CD1c-positive myeloid dendritic cell (primary cell): Measurements from ENCODE around the gene ABCB6.
"Not testable (repeated sequence)": the region's sequence is repeated elsewhere in the genome, so short reads cannot be mapped to it uniquely, and the experiment has no call there.

Experiments used
- DNase-seq: peaks from one replicate; pipeline ENCODE4 v3.0.0-alpha.2; 2016; ENCODE audit errors: extremely low spot score

ABCB6 gene

DNA sequence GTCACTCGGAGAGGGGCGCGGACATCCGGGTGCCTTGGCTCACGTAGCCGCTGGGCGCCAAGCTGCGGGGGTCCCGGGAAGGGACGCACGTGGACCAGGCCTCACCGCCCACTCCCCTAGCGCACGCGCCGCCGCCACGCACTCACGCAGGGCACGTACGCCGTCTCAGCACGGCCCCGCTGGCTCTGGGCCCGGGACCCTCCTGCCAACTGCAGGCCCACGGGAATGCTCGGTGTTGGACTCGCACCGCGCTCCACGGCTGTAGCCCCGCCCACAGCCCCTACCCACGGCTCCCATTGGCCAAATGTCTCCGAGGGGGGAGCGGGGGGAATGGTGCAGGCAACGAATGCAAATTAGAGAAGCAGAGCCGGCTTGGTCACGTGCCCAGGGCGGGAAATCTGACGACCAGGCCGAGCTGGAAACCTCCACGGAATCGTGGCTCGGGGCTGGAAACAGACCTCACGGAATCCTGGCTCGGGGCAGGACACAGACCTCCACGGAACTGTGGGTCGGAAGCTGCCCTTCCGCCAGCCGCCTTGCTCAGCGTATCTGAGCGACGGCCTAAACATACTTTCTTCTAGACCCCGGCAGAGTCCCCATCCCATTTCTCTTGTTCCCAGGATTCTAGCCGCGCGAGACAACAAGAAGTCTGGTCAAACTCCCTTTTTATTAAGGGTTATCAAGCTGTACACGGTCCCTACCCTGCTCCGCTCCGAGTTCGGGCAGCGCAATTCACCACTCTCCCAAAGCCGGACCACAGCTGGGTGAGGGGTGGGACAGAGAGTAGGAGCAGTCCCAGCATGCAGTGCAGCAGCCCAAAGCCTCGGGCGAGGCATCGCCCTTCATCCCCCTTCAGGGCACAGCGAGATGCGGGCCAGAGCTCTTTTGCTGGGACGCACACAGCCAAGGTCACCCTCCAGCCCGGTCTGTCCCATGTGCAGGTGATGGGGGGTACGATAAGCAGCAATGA is at the start of gene ABCB6:
TSS of gene ABCB6 (minus strand) at position 227 of the 970 bp plus-strand sequence. CDS start 285 bp downstream, outside the sequence.
- DNase-seq: peak; percentile 86

DNA sequence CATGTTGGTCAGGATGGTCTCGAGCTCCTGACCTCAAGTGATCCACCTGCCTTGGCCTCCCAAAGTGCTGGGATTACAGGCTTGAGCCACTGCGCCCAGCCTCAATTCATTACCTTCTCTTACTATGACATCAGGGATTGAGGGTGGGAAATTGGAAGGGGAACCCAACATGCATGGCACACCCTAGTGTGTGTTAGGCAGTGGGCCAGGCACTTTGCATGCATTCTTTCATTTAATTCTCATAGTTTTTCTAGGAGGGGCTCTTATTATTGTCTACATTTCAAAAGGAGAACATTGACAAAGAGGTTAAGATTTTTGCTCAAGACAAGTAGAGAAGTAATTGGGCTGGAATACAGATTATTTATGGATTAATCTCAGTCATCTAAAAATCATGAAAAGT is 49.5 kb upstream of the ABCB6 start:
- DNase-seq: no peak

- DNase-seq: no peak
Measured at GRCh38 chr2:219266886-219267285, 48.1 kb upstream of the ABCB6 start.

DNA sequence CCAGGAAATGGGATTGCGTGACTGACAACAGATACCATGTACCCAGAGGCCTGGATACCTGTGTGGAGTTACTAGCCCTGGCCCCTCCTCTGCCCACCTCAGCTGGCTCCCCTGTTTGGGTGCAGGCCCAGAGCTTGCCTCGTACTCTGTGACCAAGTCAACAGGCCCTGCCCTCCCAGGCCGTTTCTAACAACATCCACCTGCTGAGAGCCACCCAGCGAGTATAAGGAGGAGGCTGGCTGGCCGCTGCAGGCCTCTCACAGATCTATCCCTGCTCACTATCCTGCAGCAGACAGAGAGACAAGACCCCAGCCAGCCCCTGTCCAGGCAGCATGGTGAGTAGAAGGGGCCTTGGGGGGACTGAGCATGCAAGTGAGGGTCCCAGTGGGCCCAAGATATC is 47.5 kb upstream of the ABCB6 start:
- DNase-seq: no peak

- DNase-seq: no peak
Measured at GRCh38 chr2:219261024-219261855, 42.5 kb upstream of the ABCB6 start.

DNA sequence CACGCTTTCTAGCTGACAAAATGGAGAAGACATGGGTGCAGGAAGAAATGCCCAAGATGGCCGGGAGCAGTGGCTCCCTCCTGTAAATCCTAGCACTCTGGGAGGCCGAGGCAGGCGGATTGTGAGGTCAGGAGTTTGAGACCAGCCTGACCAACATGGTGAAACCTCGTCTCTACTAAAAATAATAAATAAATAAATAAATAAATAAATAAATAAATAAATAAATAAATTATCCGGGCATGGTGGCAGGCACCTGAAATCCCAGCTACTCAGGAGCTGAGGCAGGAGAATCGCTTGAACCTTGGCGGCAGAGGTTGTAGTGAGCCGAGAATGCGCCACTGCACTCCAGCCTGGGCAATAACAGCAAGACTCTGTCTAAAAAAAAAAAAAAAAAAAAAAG is 40.2 kb upstream of the ABCB6 start:
- DNase-seq: not testable (repeated sequence)

DNA sequence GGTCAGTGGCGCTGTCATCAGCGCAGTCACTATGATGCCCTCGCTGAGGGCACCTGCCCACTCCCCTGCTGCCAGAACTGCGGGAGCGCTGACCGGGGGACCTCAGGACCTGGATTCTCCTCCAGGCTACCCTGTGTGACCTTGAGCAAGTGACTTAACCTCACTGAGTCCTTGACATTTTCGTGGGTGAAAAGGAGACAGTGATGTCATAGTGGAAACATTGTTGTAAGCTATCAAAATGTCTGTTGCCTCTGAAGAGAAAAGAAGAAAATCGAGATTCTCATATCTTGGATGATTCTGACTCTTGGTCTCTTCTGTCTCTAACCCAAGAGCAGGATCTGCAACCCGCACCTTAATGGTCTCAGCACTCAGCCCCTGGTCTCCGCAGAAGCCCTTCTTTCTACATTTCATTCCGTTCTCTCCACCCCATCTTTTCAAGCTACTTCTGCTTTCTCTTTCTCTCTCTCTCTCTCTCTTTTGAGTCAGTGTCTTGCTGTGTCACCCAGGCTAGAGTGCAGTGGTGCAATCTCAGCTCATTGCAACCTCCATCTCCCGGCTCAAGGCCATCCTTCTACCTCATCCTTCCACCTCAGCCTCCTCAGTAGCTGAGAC is 35.9 kb upstream of the ABCB6 start:
- DNase-seq: peak; percentile 63

GRCh38 chr2:219253753-219254589 is 35.2 kb upstream of the ABCB6 start, which contains the start of gene TUBA4A:
Gene TUBA4A, minus strand, starts transcription at chr2:219253918. Its CDS starts 60 bp downstream, at chr2:219253858.
- DNase-seq: peak; percentile 93

DNA sequence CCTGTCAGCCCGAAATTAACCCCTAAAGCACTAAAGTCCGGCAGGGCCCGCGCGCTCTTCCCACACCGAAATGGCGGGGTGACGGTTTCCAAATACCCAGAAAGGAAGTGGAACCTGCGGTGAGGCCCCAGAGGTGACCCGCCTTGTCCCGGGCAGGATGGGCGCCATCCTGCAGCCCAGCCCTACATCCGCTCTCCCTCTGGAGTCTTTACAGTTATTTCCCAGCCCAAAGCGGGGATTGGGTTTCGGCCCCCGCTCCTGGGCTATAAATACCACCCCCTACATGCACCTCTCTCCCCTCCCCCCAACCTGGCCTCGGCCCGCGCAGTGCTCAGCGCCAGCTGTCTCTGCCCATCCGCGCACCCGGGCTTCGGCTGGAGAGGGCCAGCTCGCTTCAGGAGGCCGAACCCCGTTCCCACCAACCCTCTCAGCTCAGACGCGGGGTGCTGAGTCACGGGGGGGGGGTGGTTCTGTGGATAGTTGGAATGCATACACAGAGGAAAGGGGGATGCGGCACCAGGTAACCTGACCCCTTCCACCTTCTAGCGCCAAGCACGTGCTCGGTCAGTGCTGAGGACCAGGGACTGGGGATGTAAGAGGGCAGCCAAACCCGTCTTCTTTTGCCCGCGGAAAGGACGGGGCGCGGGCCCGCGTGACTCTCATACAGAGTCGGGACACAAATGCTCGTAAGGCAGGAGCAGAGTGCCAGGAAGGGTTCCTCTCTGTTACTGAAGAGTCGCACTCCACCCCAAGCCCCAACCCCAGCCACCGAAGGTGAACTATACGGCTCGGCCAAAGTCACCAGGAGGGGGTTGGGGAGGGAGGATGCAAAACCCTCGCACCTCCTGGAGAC is 34.4 kb upstream of the ABCB6 start, which contains the start of gene TUBA4B:
TSS of gene TUBA4B (plus strand) at position 344 of the 853 bp plus-strand sequence. CDS start at position 509, 165 bp downstream.
- DNase-seq: peak; percentile 67

- no peak for DNase-seq
Measured at GRCh38 chr2:219252570-219252899, 33.8 kb upstream of the ABCB6 start.

- DNase-seq: no peak
Measured at GRCh38 chr2:219252084-219252483, 33.3 kb upstream of the ABCB6 start.

DNA sequence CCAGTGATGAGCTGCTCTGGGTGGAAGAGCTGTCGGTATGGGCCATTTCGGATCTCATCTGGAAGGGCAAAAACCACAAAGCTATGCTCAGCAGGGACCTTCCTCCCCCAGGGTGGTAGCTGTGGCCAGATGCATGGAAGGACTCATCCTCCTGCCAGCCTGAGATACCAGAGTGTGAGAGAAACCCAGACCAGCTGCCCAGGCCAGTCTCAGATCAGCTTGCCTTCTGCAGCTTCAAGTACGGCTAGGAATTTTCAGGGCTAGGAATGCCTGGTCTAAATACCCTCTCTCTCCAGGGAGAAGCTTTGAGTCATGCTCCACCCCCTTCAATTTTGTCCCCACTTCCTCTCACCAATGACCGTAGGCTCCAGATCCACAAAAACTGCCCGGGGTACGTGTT is 32.9 kb upstream of the ABCB6 start:
- DNase-seq: peak; percentile 36

DNA sequence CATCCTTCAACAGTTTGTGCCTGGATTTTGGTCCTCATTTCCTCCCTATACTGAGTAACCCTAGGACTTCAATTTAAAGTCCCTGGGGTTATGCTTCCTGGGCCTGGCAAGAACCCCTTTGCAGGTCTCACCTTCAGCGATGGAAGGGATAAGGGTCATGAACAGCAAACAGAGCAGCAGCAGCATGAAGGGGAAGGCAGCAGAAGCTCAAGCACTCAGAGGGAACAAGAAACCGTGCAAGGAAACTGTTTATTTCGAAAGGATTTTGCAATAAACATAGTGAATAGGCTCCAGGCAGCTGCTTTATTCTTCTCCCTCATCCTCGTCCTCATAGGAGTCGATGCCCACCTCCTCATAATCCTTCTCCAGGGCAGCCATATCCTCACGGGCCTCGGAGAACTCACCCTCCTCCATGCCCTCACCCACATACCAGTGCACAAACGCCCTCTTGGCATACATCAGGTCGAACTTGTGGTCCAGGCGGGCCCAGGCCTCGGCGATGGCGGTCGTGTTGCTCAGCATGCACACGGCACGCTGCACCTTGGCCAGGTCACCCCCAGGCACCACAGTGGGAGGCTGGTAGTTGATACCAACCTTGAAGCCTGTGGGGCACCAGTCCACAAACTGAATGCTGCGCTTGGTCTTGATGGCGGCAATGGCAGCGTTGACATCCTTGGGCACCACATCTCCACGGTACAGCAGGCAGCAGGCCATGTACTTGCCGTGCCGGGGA is 31.5 kb upstream of the ABCB6 start:
- DNase-seq: peak; percentile 14

DNA sequence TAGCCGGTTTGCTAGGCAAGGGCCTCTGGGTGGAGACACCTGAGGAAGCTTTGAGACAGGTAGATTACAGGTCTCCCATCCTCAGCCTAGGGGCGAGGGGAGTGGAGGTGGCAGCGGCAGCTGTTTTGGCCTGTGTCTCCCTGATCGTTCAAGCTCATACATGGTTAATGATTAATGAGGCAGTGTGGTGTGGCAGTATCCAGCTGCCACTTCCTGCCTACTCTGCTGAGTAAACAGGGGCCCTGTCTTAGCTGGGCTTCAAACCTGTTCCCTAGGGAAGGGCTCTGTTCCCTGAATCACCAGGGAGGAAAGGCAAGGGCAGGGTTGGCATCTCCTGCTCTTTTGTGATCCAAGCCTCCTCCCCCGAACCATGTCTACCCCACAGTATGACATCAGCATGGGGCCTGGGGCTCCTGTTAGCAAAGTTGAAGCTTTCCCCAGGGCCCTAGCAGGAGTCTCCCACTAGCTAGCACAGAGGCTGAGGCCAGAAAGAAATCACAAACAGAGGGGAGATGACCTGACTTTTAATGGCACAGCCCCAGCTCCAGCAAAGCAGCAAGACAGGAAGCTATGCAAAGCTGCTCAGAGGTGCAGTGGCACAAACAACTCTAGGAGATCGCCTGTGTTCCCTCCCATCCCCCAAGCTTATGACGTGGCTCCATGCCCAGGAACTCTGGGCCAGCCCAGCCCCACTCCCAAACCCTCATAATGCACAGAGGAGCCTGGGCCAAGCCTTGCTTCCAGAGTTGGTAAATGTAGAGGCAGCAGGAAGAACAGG is 30.6 kb upstream of the ABCB6 start:
- no peak for DNase-seq

GRCh38 chr2:219248845-219249202 is 30.1 kb upstream of the ABCB6 start:
- DNase-seq: no peak

DNA sequence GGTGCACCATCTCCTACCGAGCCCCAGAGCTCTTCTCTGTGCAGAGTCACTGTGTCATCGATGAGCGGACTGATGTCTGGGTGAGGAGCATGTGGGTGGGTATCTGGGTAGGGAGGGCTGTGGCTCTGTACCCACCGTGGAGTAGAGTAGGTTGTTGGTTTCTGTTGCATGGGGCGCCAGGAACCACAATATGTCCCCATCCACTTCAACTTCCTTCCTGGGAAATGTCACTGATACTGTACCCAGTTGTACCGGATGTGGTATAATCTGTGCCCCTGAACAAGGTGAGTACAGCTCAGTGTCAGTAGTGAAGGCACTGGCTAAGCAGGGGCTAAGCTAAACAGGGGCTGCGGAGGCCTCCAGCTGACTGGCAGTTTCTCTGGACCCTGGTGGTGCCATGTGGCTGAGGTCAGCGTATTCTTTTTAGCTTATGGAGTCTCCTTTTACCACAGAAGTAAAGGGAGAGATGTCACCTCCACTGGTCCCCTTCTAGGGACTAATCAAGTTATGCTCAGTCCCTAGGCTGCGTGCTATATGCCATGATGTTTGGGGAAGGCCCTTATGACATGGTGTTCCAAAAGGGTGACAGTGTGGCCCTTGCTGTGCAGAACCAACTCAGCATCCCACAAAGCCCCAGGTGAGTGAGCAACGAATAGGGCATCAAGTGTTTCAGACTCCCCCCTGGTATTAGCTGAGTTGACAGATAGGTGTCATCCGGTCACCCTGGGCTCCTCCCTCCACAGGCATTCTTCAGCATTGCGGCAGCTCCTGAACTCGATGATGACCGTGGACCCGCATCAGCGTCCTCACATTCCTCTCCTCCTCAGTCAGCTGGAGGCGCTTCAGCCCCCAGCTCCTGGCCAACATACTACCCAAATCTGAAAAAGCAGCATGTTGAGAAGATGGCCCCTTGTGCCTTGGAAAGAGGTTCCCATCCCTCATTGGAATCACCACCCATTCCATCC is 29.2 kb upstream of the ABCB6 start:
- peak; percentile 66 for DNase-seq

- DNase-seq: no peak
Measured at GRCh38 chr2:219246559-219246958, 27.8 kb upstream of the ABCB6 start.

DNA sequence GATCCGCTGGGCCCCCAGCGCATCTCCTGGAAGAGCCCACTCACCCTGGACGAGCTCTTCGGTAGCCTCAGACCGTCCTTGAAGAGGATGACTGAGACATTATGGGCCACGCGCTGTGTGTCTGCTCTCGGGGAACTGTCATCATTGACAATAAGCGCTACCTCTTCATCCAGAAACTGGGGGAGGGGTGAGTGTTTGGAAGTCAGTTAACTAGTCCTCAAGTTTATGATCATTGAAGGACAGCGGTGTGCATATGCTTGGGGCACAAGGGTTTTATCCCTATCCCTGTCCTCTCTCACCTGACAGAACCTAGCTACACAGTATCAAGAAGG is 27.1 kb upstream of the ABCB6 start:
- no peak for DNase-seq
